Neural progenitor cell (in vitro differentiated cells): Measurements from ENCODE around the gene MAPKBP1. TPM values are rescaled to one million over a fixed set of nuclear protein-coding genes. Genes with fewer than 3 reads are reported as not detected.

Source experiments
- DNase-seq: peaks from one replicate; pipeline ENCODE4 v3.0.0-alpha.2; 2016; ENCODE audit warnings: low spot score
- H2AFZ ChIP-seq: fragments of 200-600 bp; sonication (generic); replicated peaks from 2 replicates; pipeline ENCODE4 v1.6.1; 2016; ENCODE audit warnings: antibody characterized with exemption
- H3F3A ChIP-seq: fragments of 200-600 bp; sonication (generic); 2 replicates; pipeline ENCODE4 v1.6.1; 2016; ENCODE audit warnings: antibody characterized with exemption, low read depth
- H3K27ac ChIP-seq: fragments of 200-600 bp; sonication (generic); 2 replicates; pipeline ENCODE4 v1.5.1; 2016; ENCODE audit warnings: mild to moderate bottlenecking
- H3K27me3 ChIP-seq: fragments of 200-600 bp; sonication (generic); 2 replicates; pipeline ENCODE4 v1.6.1; 2016; ENCODE audit warnings: mild to moderate bottlenecking, moderate library complexity
- H3K36me3 ChIP-seq: fragments of 200-600 bp; sonication (generic); 2 replicates; pipeline ENCODE4 v1.5.1; 2016
- H3K4me1 ChIP-seq: fragments of 200-600 bp; sonication (generic); 2 replicates; pipeline ENCODE4 v1.6.1; 2016; ENCODE audit warnings: mixed run types
- H3K4me2 ChIP-seq: fragments of 200-600 bp; sonication (generic); 2 replicates; pipeline ENCODE4 v1.6.1; 2016
- H3K4me3 ChIP-seq: fragments of 200-600 bp; sonication (generic); 2 replicates; pipeline ENCODE4 v1.5.1; 2016
- H3K79me2 ChIP-seq: fragments of 200-600 bp; sonication (generic); 2 replicates; pipeline ENCODE4 v1.6.1; 2016; ENCODE audit warnings: low read depth
- H3K9ac ChIP-seq: fragments of 200-600 bp; sonication (generic); 2 replicates; pipeline ENCODE4 v1.6.1; 2016
- H3K9me3 ChIP-seq: fragments of 200-600 bp; sonication (generic); 2 replicates; pipeline ENCODE4 v1.5.1; 2016; ENCODE audit warnings: low read depth
- H4K20me1 ChIP-seq: fragments of 200-600 bp; sonication (generic); 2 replicates; pipeline ENCODE4 v1.6.1; 2016; ENCODE audit warnings: low read depth
- H3K27ac Mint-ChIP-seq: 3 replicates; pipeline ENCODE4 v1.8.0; 2021; ENCODE audit warnings: mixed read lengths
- H3K27me3 Mint-ChIP-seq: 2 replicates; pipeline ENCODE4 v1.8.0; 2022; ENCODE audit warnings: low read depth, mild to moderate bottlenecking, inconsistent platforms, moderate library complexity, mixed read lengths; ENCODE audit not compliant: insufficient read depth
- H3K36me3 Mint-ChIP-seq: 3 replicates; pipeline ENCODE4 v1.8.0; 2021; ENCODE audit warnings: mixed read lengths
- H3K4me1 Mint-ChIP-seq: 3 replicates; pipeline ENCODE4 v1.8.0; 2021; ENCODE audit warnings: mixed read lengths
- H3K4me3 Mint-ChIP-seq: 3 replicates; pipeline ENCODE4 v1.8.0; 2021; ENCODE audit warnings: mild to moderate bottlenecking, moderate library complexity, mixed read lengths
- H3K9me3 Mint-ChIP-seq: 3 replicates; pipeline ENCODE4 v1.8.0; 2020; ENCODE audit warnings: mixed read lengths
- CTCF ChIP-seq: fragments of 200-600 bp; sonication (generic); IDR thresholded peaks from 2 replicates; pipeline ENCODE4 v1.5.1; 2017; ENCODE audit warnings: antibody characterized with exemption, mild to moderate bottlenecking
- EZH2 ChIP-seq: fragments of 200-600 bp; sonication (generic); IDR thresholded peaks from 2 replicates; pipeline ENCODE4 v1.6.1; 2017; ENCODE audit warnings: antibody characterized with exemption, mild to moderate bottlenecking, moderate library complexity
- EZH2phosphoT487 ChIP-seq: fragments of 200-600 bp; sonication (generic); IDR thresholded peaks from 2 replicates; pipeline ENCODE4 v1.6.1; 2017; ENCODE audit warnings: antibody characterized with exemption
- microRNA-seq: library from miRNA; unstranded; fragments of <30 nt; microRNA quantifications from one replicate; pipeline ENCODE4, GENCODE V29; 2016
- small RNA-seq: library from RNA; depleted of rRNA; stranded (forward); fragments of <200 nt; gene quantifications from one replicate; pipeline ENCODE3, GENCODE V24; 2015
- total RNA-seq: library from RNA; depleted of rRNA; stranded (reverse); fragments of >200 nt; gene quantifications from 2 replicates; pipeline ENCODE4 v1.2.3, GENCODE V29; 2015; ENCODE audit warnings: low replicate concordance

Gene MAPKBP1
- total RNA-seq, 1 donor from 2014 or later: 10.1 TPM

GRCh38 chr15:41876007-41876406, 101.7 kb downstream of the MAPKBP1 start:
- H3K79me2 ChIP-seq: no peaks in the 10 kb centered on the region
- H3K4me1 ChIP-seq: no peaks in the 10 kb centered on the region
- TF ChIP-seq EZH2phosphoT487 (no peak), CTCF (no peak), EZH2 (no peak)
- H3K9me3 ChIP-seq: no peaks in the 10 kb centered on the region
- peaks cover 7% of the 10 kb centered on the region for H3K4me1 Mint-ChIP-seq
- no peak overlapping the region for H3K27ac ChIP-seq
- no peak overlapping the region for H3K9ac ChIP-seq
- peaks cover 6% of the 10 kb centered on the region for H3K27me3 Mint-ChIP-seq
- no peak overlapping the region for H3K4me2 ChIP-seq
- no peaks in the 10 kb centered on the region for H4K20me1 ChIP-seq
- H3K36me3 ChIP-seq: no peaks in the 10 kb centered on the region
- H3F3A ChIP-seq: no peaks in the 10 kb centered on the region
- H3K4me3 ChIP-seq: no peak overlapping the region
- DNase-seq: no peak
- H3K27me3 ChIP-seq: peaks cover 20% of the 10 kb centered on the region
- H3K27ac Mint-ChIP-seq: no peak overlapping the region
- H2AFZ ChIP-seq: no peak overlapping the region
- no peak overlapping the region for H3K4me3 Mint-ChIP-seq
- H3K9me3 Mint-ChIP-seq: no peaks in the 10 kb centered on the region
- H3K36me3 Mint-ChIP-seq: no peaks in the 10 kb centered on the region

GRCh38 chr15:41876689-41877088, 102.4 kb downstream of the MAPKBP1 start:
- Histone ChIP-seq H3K79me2 (no peaks in the 10 kb centered on the region), H3K9ac (no peak overlapping the region), H4K20me1 (no peaks in the 10 kb centered on the region), H3K36me3 (no peaks in the 10 kb centered on the region), H3K4me1 (no peaks in the 10 kb centered on the region), H3K9me3 (no peaks in the 10 kb centered on the region), H3K4me2 (no peak overlapping the region), H2AFZ (no peak overlapping the region), H3K27me3 (peaks cover 27% of the 10 kb centered on the region), H3F3A (peaks cover 4% of the 10 kb centered on the region), H3K4me3 (no peak overlapping the region), H3K27ac (no peak overlapping the region)
- H3K36me3 Mint-ChIP-seq: peaks cover 2% of the 10 kb centered on the region
- DNase-seq: no peak
- H3K9me3 Mint-ChIP-seq: no peaks in the 10 kb centered on the region
- no peak for TF ChIP-seq EZH2
- TF ChIP-seq CTCF: no peak
- no peak for TF ChIP-seq EZH2phosphoT487
- peaks cover 11% of the 10 kb centered on the region for H3K27me3 Mint-ChIP-seq
- no peak overlapping the region for H3K27ac Mint-ChIP-seq
- H3K4me3 Mint-ChIP-seq: no peak overlapping the region
- H3K4me1 Mint-ChIP-seq: peaks cover 12% of the 10 kb centered on the region

Small RNA genes lying within 50 kb of the gene (microRNA-seq; reads per million reads assigned to microRNA genes)
- not detected for gene MIR4310

Small RNA genes lying within 50 kb of the gene (small RNA-seq; reads per million reads assigned to genes)
- gene JMJD7-PLA2G4B (not detected), gene MIR4310 (not detected), gene RNA5SP393 (not detected)

Other genes with a start within 250 kb of the MAPKBP1 start
- gene RPAP1, start 230.2 kb upstream of the MAPKBP1 start, total RNA-seq: 20.3 and 36.8 TPM in 2 replicates
- gene TYRO3, start 215.3 kb upstream of the MAPKBP1 start, total RNA-seq: 59.1 and 116 TPM in 2 replicates
- gene MGA, start 114.1 kb upstream of the MAPKBP1 start, total RNA-seq: 50.1 and 73.4 TPM in 2 replicates
- 13.4 and 18.3 TPM in 2 replicates for gene JMJD7, start 53.6 kb downstream of the MAPKBP1 start, total RNA-seq
- gene PLA2G4B, start 64.4 kb downstream of the MAPKBP1 start, total RNA-seq: 2.0 and 10.1 TPM in 2 replicates
- 0.15 TPM in 1 of 2 replicates, not detected in the other for gene SPTBN5, start 119.6 kb downstream of the MAPKBP1 start, total RNA-seq
- gene EHD4, start 198.1 kb downstream of the MAPKBP1 start, total RNA-seq: 6.9 and 11.9 TPM in 2 replicates
- not detected in 2 replicates for gene PLA2G4E, start 246.6 kb downstream of the MAPKBP1 start, total RNA-seq